ENCODE measurements around the gene GASK1B. TPM values are rescaled to one million over a fixed set of nuclear protein-coding genes. Genes with fewer than 3 reads are reported as not detected.

GASK1B gene
- total RNA-seq, result 24.8 and 26.9 TPM in 2 replicates

GRCh38 chr4:158172261-158173258, at the start of gene GASK1B:
Gene GASK1B (minus strand): TSS chr4:158173025. CDS start chr4:158171375, 1,650 bp downstream.

GRCh38 chr4:158209825-158210807, 37.3 kb upstream of the GASK1B start, which contains the start of gene TMEM144:
Gene TMEM144 (plus strand): TSS chr4:158210486. CDS start chr4:158212668, 2,182 bp downstream.

Other genes with a start within 250 kb of the GASK1B start
- 2.0 and 3.2 TPM in 2 replicates for gene TMEM144, start 37.5 kb upstream of the GASK1B start, total RNA-seq